HPDE6-E6E7 (cell line): ENCODE measurements around the gene KCTD17.

Source experiments
- DNase-seq: peaks from one replicate; pipeline ENCODE4 v3.0.0; 2011; ENCODE audit warnings: missing footprints; ENCODE audit errors: extremely low spot score

KCTD17 gene

DNA sequence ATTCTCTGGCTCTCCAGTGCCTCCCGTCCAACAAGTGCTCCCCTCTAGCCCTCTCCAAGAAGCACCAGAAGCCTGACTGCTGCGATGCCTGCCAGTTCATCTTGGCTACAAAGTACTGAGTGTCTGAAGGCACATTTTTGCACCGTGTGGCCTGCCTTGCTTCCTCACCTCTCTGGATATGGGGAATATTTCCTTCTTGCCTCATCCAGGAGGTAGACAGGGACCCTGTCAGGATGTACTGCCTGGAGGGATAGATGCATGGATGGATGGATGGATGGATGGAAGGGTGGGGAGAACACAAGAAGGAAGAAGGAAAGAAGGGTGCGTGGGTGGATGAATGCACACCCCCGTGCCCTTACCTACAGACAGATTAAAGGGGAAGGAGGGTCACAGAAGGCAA, 27.6 kb downstream of the KCTD17 start:
- DNase-seq = no peak

DNA sequence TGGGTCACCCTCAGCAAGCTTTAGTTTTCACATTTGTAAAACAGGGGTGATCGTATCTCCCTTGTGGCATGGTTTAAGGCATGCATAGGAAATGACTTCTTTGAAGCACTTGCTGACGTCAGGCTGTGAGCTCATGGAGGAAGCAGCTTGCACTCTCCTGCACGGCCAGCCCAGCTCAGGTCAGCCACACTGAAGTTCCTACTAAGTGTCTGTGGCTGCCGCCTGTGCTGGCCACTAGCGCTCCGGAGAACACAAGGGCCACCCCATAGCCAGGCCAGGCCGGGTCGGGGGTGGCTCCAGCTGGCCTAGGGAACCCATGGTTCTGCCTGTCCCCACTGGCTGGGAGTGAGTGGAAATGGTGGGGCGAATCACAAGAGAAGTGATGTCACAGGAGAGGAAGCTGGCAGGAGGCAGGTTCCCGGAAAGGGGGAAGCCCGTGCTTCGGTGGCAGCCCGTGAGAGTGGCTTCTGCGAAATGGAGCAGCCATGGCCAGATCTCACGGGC, 28.2 kb downstream of the KCTD17 start:
- DNase-seq = no peak

DNA sequence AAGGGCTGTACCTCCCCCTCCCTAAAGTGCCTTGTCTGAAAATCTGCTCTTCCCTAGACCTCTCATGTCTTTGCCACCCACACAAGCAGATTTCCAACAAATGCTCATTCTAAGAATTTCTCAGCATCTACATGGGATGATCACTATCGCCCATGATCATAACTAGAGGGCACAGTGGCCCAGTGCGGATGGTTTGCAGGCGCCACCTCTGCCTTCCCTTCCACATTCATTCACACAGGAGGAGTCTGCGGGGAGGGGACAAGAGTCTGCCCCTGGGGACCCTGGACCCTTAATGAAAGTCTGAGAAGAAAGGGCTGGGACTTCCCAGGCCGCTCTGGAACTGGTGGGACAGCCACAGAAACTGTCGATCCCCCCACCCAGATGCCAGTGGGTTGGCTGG, 28.9 kb downstream of the KCTD17 start:
- DNase-seq = no peak

DNA sequence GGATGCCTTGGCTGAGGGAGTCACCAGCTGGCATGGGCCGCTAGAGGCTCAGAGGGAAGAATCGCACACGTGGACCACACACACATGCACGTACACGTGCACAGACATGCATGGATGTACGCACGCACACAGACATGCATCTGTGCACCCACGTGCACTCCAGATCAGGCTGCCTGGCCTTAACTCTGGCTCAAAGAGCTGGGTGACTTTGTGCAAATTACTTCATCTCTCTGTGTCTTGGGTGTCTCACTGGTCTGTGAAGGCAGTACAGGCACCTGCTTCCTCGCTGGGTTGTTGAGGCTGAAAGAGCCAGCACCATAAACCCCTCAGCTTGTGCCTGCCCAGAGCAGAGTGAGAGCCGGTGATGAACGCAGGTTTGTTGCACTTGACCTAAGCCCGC, 29.3 kb downstream of the KCTD17 start:
- DNase-seq = no peak

DNA sequence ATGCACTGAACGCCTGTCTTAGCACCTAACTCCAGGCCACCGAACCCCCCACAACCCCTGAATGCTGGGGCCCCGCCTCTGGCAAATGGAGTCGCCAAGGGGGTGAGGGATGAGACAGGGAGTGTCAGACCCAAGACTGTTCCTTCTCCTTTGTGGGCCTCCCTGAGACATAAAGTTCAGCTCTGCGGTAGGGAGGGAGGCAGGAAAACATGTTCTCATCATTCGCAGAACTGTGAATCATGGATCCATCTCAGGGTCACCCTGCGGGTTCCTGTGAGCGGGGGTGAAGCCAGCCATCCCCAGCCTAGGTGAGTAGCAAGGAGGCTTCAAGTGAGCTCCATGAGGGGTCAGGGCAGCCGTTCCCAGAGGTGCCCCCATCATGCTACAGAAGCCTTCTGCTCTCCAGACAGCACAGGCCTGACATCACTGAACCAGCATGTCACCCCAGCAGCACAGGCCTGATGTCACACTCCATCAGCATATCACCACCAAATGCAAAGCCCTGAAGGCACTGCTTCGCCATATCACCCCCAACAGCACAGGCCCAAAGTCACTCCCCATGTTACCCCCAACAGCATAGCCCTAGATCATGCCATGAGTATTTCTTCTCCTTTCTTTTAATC, 30.8 kb downstream of the KCTD17 start:
- DNase-seq = no peak

DNA sequence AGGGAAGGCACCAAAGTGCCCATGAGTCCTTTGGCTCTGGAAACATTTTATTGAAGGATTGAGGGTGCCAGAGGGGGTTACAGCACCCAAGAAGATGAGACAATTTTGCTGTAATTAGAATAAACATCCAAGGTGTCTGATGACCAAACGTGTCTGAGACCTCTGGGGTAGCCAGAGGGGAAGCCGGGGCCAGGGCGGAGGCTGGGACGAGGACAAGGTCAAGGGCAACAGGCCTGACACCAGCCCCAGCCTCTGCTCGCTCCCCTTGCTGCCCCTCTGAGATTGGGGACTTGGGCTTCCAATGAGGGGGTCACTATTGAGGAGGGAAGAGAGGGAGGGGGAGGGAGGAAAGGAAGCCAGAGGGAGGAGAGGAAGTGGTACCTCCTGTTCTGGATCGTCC, 32.4 kb downstream of the KCTD17 start:
- DNase-seq = no peak

DNA sequence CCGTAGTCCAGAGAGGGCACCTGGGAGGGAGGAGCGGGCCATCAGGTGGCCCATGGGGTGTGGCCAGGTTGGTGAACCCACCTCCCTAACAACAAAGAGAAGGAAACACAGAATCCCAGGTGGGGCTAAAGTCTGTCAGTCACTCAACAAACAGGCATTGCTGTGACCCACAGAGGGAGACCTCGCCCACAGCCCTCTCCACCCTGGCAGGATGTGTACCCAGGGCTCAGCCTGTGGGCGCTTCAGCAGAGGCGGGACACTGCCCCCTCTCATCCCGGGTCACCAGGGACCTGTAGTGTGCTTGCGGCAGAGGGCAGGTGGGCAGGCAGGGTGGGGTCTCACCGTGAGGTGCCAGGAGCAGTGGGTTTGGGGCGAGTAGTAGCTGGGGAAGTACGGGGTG, 32.8 kb downstream of the KCTD17 start:
- no peak for DNase-seq

DNA sequence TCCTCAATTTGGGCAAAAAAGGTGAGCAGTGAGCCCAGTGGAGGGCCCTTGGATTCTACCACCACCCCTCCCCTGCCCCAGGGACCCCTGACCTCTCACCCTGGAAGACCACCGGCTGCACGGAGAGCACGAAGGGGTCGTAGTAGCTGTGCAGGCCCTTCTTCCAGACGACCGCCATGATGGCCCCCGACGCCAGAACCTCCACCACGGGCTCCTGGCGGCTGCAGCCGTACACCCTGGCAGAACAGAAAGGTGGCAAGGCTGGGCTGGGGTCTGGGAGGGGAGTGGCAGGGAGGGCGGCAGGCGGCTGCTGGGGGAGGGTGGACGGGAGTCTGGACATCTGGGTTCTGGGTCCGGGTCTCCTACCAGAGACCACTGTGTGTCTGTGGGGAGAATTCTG, 34.6 kb downstream of the KCTD17 start:
- DNase-seq = no peak

DNA sequence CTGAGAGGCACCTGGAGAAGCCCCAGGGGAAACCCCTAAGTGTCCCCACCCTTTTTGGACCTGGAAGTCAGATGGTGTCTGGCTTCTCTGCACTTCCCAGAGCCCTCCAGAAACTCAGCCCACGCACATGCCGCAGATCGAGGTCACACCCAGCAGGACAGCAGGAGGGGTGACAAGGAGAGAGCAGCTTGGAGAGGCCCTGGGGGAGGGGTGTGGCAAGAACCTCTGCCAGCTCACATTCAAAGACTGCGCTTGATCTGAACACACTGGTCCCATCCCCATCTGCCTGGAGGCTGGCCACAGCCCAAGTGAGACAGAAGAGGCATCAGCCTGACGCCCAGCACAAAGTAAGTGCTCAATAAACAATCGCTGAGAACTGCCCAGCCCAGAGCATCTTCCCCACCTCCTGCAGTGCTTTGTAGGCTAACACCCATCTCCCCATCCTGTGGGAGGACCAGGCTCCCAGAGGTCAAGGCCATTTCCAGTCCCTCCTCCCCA, 36.6 kb downstream of the KCTD17 start:
- DNase-seq = no peak

DNA sequence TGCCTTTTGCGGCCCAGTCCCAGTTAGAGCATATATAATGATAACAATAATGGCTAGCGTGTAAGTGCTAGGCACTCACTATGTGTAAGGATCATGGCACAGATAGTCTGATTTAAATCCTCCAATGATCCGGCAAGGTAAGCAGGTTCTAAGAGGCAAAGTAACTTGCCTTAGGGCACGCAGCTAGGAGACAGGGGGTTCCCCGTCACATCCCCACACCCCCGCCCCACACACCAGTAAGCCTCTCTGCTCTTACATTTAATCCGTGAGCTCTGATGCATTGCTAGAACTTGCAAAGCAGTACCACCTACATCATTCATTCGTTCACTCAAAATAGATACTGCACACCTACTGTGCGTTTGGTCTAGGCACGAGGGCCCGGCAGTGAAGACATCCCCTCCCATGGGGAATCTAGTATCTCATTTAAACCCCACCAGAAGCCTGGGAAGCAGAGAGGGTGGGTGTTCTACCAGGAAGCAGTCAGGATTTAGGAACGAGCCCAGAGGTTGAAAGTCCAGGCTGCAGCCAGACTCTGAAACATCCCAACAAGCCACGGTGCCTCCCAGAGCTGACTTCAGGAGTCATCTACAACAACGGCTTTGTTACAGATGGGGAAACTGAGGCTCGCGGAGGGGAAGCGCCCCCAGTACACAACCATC, 37.3 kb downstream of the KCTD17 start:
- DNase-seq = no peak

DNA sequence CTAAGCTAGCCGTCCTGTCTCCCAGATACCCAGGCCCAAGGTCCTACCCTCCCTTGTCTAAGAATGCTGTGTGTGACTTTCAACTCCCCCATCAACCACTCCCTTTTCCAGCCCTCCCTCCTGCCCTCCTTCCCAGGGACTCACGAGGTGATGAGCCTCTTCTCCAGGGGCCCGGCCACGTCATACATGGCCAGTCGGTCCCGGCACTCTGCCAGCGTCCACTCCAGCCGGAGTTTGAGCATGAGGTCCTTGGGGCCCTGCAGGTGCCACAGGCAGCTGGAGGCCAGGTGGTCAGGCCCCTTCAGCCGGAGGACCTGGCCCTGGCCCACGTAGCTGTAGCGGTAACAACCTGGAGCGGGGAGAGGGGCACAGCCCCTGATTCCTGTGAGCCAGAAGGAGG, 37.9 kb downstream of the KCTD17 start:
- DNase-seq = no peak

DNA sequence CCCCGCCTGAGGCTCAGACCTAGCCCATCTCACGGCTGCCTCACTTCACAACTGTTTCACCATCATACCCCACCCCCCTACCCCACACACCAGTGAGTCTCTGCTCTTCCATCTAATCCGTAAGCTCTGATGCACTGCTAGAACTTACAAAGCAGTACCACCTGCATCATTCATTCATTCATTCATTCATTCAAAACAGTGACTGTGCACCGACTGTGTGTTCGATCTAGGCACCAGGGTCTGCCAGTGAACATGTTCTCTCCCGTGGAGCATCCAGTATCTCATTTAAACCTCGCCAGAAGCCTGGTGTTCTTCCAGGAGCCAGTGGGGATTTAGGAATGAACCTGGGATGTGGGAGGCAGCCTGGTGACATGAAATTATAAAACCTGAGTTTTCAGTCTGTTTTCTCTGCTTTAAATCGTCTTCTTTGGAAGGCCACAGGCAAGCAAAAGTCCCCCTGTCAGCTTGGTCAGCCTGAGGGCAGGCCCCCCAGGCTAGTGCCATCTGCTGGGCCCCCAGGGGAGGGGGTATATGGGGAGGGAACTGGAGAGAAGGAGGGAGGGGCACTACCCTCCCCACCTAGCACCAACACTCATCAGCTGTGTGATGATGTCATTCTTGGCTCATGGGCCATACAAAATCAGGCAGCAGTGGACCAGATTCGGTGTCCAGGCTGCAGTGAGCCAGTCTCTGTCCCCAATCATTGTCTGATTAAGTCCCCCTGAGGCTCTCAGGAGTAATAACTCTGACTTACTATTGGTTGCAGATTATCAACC, 39.6 kb downstream of the KCTD17 start:
- no peak for DNase-seq

DNA sequence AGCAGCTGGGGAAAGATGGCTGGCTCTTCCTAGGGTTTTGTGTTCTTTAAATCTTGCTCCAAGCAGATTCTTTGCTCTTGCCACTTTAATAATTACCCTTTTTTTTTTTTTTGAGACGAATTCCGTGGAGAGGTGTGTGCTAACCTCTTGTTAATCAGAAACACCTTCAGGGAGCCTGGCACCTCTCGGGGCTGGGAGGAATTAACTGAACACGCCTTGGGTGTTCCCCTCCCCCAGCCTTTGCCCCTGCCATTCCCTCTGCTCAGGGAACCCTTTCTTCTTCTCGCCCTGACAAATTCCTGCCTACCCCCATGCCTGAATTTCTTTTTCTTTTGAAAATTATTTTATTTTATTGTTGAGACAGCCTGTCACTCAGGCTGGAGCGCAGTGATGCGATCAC, 40.5 kb downstream of the KCTD17 start:
- DNase-seq = no peak

DNA sequence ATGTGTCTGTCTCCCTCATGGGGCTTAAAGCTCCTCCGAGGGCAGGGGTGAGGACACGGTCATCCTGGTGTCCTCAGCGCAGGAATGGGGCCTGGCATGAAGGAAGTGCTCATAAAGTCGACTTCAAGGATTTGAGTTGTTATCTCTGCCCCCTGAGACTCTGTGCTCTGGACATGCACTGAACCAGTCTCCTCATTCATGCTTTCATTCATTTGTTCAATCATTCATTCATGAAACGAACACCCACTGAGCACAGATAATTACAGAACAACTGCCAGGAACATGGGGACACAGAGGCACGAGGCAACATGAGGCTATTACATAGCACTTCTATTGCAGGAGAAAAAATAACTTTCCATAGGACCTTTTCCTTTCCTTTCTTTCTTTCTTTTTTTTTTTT, 41.5 kb downstream of the KCTD17 start:
- no peak for DNase-seq

DNA sequence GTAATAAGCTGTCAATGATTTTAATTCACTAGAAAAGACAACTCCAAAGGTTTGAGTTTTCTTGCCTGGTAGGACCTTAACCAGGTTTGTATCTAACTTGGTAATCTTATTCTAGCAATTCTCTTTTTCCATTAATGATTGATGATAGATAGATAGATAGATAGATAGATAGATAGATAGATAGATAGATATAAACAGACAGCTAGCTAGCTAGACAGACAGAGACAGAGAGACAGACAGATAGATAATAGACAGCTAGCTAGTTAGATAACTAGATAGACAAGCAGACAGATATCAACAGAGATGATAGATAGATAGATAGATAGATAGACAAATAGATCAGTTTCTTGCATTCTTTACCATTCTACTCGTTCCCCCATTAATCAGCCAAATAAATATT, 42.7 kb downstream of the KCTD17 start:
- DNase-seq = no peak

DNA sequence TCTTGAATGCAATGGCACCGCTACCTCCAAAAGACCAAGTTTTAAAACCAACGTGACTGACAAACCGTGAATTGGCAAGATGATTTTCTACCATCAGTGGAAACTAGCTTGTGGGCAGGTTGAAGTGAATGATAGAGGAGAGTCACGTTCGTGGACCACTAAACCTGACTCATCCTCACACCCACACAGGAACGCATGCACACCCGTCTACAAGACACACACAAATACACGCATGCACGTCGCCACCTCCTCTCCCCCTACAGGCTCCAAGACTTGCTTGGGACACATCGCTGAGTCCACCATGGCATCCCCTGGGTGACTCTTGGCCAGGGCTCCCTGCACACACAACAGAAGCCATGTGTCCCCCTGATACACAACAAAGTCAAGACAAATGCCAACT, 43.6 kb downstream of the KCTD17 start:
- no peak for DNase-seq

DNA sequence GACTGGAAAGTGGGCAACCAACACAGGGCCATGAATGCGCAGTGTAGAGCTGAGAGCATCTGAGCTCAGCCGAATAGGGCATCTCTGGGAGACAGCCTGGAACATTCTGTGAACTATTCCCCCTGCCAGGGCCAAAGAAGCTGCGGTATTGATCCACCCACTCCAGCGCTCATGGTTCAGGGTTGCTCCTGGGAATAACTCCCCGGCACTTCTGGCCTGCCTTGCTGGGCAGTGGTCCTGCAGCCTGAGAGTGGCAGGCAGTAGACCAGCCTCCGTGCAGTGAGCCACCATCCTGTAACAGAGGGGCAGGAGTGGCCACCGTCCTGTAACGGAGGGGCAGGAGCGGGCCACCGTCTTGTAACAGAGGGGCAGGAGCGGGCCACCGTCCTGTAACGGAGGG, 45.8 kb downstream of the KCTD17 start:
- no peak for DNase-seq

DNA sequence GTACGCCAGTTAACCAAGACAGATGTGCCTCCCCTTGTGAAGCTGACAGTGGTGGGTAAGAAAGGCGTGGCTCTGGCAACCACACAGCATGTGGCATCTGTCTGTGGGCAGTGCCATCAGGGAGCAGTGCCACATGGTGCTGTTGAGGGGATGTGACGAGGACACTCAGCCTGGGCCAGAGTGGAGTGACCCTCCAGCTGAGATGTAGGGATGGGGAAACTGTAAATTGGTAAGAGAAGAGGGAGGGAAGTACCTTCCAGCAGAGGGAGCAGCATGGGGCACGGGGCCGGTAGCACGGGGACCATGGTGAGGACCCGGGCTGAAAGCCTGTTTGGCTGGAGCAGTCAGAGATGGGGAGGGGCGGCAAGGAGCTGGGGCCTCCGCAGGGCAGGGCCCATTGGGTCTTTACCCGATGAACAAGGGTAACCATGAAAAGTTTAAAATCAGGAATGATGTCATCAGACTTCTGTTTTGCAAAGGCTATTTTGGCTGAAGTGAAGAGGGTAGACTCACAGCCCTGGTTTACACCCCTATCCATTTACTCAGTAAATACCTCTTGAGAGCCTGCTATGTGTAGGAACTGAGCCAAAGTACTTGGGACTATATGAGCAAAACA, 47.5 kb downstream of the KCTD17 start:
- no peak for DNase-seq

DNA sequence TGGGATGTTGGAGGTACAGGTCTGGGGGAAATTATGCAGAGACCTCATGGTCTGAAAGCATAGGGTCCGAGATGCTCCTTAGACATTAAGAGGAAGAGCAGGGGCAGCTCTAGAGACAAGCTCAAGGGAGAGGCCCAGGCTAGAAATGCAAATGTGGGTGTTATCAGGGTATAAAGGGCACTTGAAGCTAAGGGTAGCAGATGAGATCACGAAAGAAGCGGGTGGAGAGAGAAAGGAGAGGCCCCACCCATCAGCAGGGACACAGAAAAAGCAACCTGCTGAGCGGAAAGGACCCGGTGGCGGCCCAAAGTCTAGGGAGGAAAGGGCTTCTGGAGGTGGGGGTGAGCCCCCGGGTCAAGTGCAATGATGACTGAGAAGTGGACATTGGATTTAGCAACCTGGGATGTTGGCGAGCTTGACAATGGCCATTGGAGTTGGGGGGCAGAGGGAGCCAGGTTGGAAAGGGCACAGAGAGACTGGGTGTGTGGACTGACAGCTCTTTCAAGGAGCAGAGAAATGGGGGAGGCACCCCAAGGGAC, 49.1 kb downstream of the KCTD17 start:
- DNase-seq = no peak

DNA sequence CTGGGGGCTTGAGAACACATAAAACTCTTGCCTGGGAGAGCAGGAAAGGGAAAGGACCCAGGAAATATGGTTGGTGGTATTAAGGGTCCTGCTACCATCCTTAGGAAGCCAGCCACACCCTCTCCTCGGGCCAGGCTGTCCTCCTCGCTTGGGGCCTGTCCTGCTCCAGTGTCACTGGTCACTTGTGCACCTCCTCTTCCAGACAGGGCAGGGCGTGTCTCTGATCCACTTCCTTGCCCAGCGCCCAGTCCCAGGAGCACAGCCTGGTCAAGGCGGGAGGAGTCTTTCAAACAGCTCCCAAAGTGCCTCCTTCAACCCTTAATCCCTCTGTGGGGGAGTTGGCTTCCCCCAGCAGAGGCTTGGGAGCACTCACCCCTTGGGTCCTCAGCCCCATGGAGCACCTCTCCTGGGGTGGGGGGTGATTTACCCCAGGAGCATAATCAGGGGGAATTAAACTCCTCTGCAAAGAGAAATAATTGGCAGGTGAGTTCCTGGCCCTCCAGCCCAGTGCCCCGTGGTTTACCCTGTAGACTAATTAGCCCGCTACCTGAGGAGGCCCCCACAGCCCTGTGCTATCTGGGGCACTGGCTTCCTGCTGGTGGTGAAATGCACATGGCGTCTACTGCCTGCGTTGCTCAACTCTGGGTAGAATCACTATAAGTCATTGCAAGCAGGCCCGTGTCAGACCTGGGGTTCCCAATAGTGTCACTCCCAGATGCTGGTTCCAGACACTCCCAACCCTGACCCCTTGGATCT, 49.9 kb downstream of the KCTD17 start:
- DNase-seq = no peak

DNA sequence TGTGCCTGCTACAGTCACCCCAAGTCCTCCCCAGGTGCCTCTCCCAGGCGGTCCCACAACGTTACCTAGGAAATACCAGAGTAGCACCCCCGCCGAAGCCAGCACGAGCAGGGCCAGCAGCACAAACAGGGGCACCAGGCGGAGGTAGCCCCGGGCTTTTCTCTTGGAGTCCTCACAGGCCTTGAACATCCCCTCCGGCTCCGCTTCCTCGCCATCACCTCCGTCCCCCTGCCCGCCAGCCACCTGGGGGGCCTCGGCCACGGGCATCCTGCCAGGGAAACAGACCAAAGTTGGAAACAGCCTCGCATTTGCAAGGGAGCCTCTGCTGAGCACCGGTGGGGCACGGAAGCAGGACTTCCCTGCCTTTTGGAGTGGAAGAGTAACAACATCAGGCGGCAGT, 51.6 kb downstream of the KCTD17 start:
- DNase-seq = no peak
